ENCODE data around the gene CDK6. TPM values are rescaled to one million over a fixed set of nuclear protein-coding genes. Genes with fewer than 3 reads are reported as not detected.
A peak's percentile ranks its signal among the peaks of the same experiment; 100 is the strongest.

CDK6 gene
- total RNA-seq, 1 experiment from 2014 or later: 41.4 TPM

- TF ChIP-seq REST (IDR thresholded peaks at IDR 0.05; ENCODE audit: low read depth): no peak
- no peak for TF ChIP-seq YY1 (IDR thresholded peaks at IDR 0.05; ENCODE audit: extremely low read depth, insufficient replicate concordance, low read depth, low read length)
- TF ChIP-seq CBX3 (IDR thresholded peaks at IDR 0.05; ENCODE audit: low read depth): peak; percentile 62; the same call in 1 of the 2 replicates
Observed at GRCh38 chr7:92633211-92633906, 203.0 kb downstream of the CDK6 start (continued).

- POLR2A ChIA-PET: no interaction called here
- peak; percentile 10; the same call in 1 of the 2 replicates for ATAC-seq
- Histone ChIP-seq H3K79me2 (ENCODE audit: insufficient read depth, low read length) (peaks cover 9% of the 10 kb centered on the region), H3K9me2 (ENCODE audit: insufficient read depth) (no peaks in the 10 kb centered on the region), H3K27ac (ENCODE audit: low read depth, low read length) (peak overlapping the region; percentile 64), H2AFZ (ENCODE audit: low read depth, low read length, poor library complexity, severe bottlenecking) (no peak overlapping the region), H3K36me3 (ENCODE audit: control insufficient read depth in 1 of 2, insufficient read depth in 2 of 2, low read length in 2 of 2) (peaks cover 0 to 11% of the 10 kb centered on the region in 2 experiments; a peak in 1 of 4 replicates), H3K27me3 (ENCODE audit: insufficient read depth, low read length) (no peaks in the 10 kb centered on the region), H3K9ac (ENCODE audit: low read length) (no peak overlapping the region), H4K20me1 (ENCODE audit: insufficient read depth) (no peaks in the 10 kb centered on the region), H3K4me3 (replicated peaks in 1 of 2; ENCODE audit: low read depth in 1 of 2, low read length in 2 of 2) (peak overlapping the region in 1 of 2 experiments; percentile 11; a peak in 1 of 4 replicates), H3K9me3 (ENCODE audit: control insufficient read depth in 1 of 2, insufficient read depth in 1 of 2, low read depth in 1 of 2, low read length in 2 of 2) (no peaks in the 10 kb centered on the region; a peak in 1 of 4 replicates), H3K4me2 (ENCODE audit: low read length) (peak overlapping the region; percentile 78), H3K4me1 (ENCODE audit: control insufficient read depth in 1 of 2, insufficient read depth in 2 of 2, low read length in 2 of 2) (peaks cover 38 to 51% of the 10 kb centered on the region in 2 experiments)
- DNase-seq (ENCODE audit: low read depth, low spot score): no peak
- RAD21 ChIA-PET (ENCODE audit: low non-redundant PET in 1 of 2, low total read pairs in 2 of 2, uncharacterized antibody in 2 of 2, unreplicated experiment in 2 of 2): no interaction called here
- no TSS peak for BruUV-seq (replicated peaks)
- CTCF ChIA-PET: no interaction called here
- intact Hi-C loops (cut with micrococcal nuclease): no loop called here
- TF ChIP-seq ZBTB33 (IDR thresholded peaks at IDR 0.05; ENCODE audit: extremely low read depth, insufficient replicate concordance, low read length): no peak
- TF ChIP-seq TCF7L2 (IDR thresholded peaks at IDR 0.05; ENCODE audit: borderline replicate concordance, extremely low read depth, insufficient read depth, insufficient read length): no peak
- TF ChIP-seq FOSL1 (IDR thresholded peaks at IDR 0.05; ENCODE audit: low read depth): no peak
- no peak for TF ChIP-seq SP1 (IDR thresholded peaks at IDR 0.05; ENCODE audit: low read depth)
- no peak for TF ChIP-seq EGR1 (IDR thresholded peaks at IDR 0.05; ENCODE audit: low read depth)
- no peak for TF ChIP-seq POLR2AphosphoS5 (IDR thresholded peaks at IDR 0.05; ENCODE audit: low read depth, low read length)
- no peak for TF ChIP-seq RAD21 (IDR thresholded peaks at IDR 0.05; ENCODE audit: low read depth)
- no peak for TF ChIP-seq CEBPB (IDR thresholded peaks at IDR 0.05; ENCODE audit: low read depth)
- TF ChIP-seq EZH2phosphoT487 (IDR thresholded peaks at IDR 0.05; ENCODE audit: borderline replicate concordance): no peak
- no peak for TF ChIP-seq ELF1 (IDR thresholded peaks at IDR 0.05; ENCODE audit: borderline replicate concordance, low read depth)
- no peak for TF ChIP-seq ZNF274 (IDR thresholded peaks at IDR 0.05; ENCODE audit: low read depth, low read length)
- TF ChIP-seq POLR2A (IDR thresholded peaks at IDR 0.05; ENCODE audit: borderline replicate concordance, extremely low read depth, insufficient read depth, insufficient read length): no peak
- TF ChIP-seq REST (IDR thresholded peaks at IDR 0.05; ENCODE audit: low read depth): no peak
- no peak for TF ChIP-seq YY1 (IDR thresholded peaks at IDR 0.05; ENCODE audit: extremely low read depth, insufficient replicate concordance, low read depth, low read length)
Observed at GRCh38 chr7:92632791-92633190, 203.6 kb downstream of the CDK6 start.

Data from HCT116 (cell line).